Endodermal cell (in vitro differentiated cells): ENCODE measurements around the gene MYNN. TPM values are rescaled to one million over a fixed set of nuclear protein-coding genes. Genes with fewer than 3 reads are reported as not detected.

ENCODE experiments used
- DNase-seq: peaks from one replicate; pipeline ENCODE4 v3.0.0-alpha.2; 2017
- H3K27ac ChIP-seq: 2 replicates; pipeline ENCODE4 v1.5.1; 2013; ENCODE audit warnings: mild to moderate bottlenecking, low read depth, low read length, moderate library complexity
- H3K27me3 ChIP-seq: 2 replicates; pipeline ENCODE4 v1.6.1; 2013; ENCODE audit warnings: mild to moderate bottlenecking, low read length, moderate library complexity; ENCODE audit not compliant: insufficient read depth, control insufficient read depth, poor library complexity, severe bottlenecking
- H3K36me3 ChIP-seq: 2 replicates; pipeline ENCODE4 v1.7.0; 2013; ENCODE audit warnings: mild to moderate bottlenecking, low read length, moderate library complexity; ENCODE audit not compliant: control insufficient read depth, insufficient read depth
- H3K4me1 ChIP-seq: one replicate; pipeline ENCODE4 v1.7.0; 2013; ENCODE audit warnings: low read length; ENCODE audit not compliant: control insufficient read depth, insufficient read depth
- H3K4me3 ChIP-seq: 2 replicates; pipeline ENCODE4 v1.5.1; 2013; ENCODE audit warnings: mild to moderate bottlenecking, low read length, moderate library complexity
- H3K9ac ChIP-seq: 2 replicates; pipeline ENCODE4 v1.6.1; 2013; ENCODE audit warnings: mild to moderate bottlenecking, low read length, moderate library complexity; ENCODE audit not compliant: poor library complexity, severe bottlenecking; ENCODE audit errors: extremely low read depth
- H3K9me3 ChIP-seq: 2 replicates; pipeline ENCODE4 v1.6.1; 2013; ENCODE audit warnings: mild to moderate bottlenecking, low read length, moderate library complexity; ENCODE audit not compliant: control insufficient read depth
- H3K27ac Mint-ChIP-seq: 2 replicates; pipeline ENCODE4 v1.8.0; 2020; ENCODE audit warnings: mixed read lengths
- H3K27me3 Mint-ChIP-seq: 2 replicates; pipeline ENCODE4 v1.8.0; 2021; ENCODE audit warnings: mild to moderate bottlenecking, mixed read lengths; ENCODE audit not compliant: insufficient read depth
- H3K36me3 Mint-ChIP-seq: 2 replicates; pipeline ENCODE4 v1.8.0; 2020; ENCODE audit warnings: low read depth, mixed read lengths
- H3K4me1 Mint-ChIP-seq: 2 replicates; pipeline ENCODE4 v1.8.0; 2020; ENCODE audit warnings: mixed read lengths
- H3K4me3 Mint-ChIP-seq: 2 replicates; pipeline ENCODE4 v1.8.0; 2020; ENCODE audit warnings: mild to moderate bottlenecking, moderate library complexity, mixed read lengths
- H3K9me3 Mint-ChIP-seq: 2 replicates; pipeline ENCODE4 v1.8.0; 2020; ENCODE audit warnings: mild to moderate bottlenecking, mixed read lengths
- CTCF ChIP-seq: fragments of 200-600 bp; sonication (generic); conservative IDR thresholded peaks from 2 replicates; pipeline ENCODE4 v1.5.0; 2021; ENCODE audit warnings: antibody characterized with exemption, mild to moderate bottlenecking
- WGBS, 2 experiments: methylation state at CpG; one replicate each; pipeline versions ENCODE4 v1.1.5 to v1.1.7; 2013; ENCODE audit warnings: missing lambda C conversion rate in 2 of 2, mixed read lengths in 1 of 2; ENCODE audit not compliant: insufficient coverage in 1 of 2, insufficient read length in 1 of 2; 5-methylcytosine and 5-hydroxymethylcytosine counted together
- total RNA-seq, 2 donors: library from RNA; stranded (reverse); fragmentation: NEBNext Ultra II Directional in 1 of 2; extraction: Animal tissue kit (Norgen Biotek cat#: 25700) in 1 of 2; gene quantifications; 2 replicates in 1 of 2; 3 replicates in 1 of 2; pipeline ENCODE4 v1.2.1, GENCODE V29; 2021

MYNN gene
- total RNA-seq, 2 donors from 2014 or later = 13.3 to 14.1 TPM

- H3K27me3 ChIP-seq = no peaks in the 10 kb centered on the region
- no peak overlapping the region for H3K9ac ChIP-seq
- H3K36me3 Mint-ChIP-seq = peaks cover 25% of the 10 kb centered on the region
- 94% methylated on average over 3 of the region's 3 CpGs; no CpG with 5 or more reads in 1 of the 2 experiments for WGBS, 2 experiments
- no peaks in the 10 kb centered on the region for H3K9me3 Mint-ChIP-seq
- H3K4me3 Mint-ChIP-seq = no peak overlapping the region
- H3K27me3 Mint-ChIP-seq = no peaks in the 10 kb centered on the region
- H3K9me3 ChIP-seq = no peaks in the 10 kb centered on the region
- no peaks in the 10 kb centered on the region for H3K36me3 ChIP-seq
- H3K4me1 Mint-ChIP-seq = peaks cover 4% of the 10 kb centered on the region
- H3K4me3 ChIP-seq = no peak overlapping the region
- H3K27ac Mint-ChIP-seq = no peak overlapping the region
- no peak for DNase-seq
- H3K4me1 ChIP-seq = no peaks in the 10 kb centered on the region
- no peak overlapping the region for H3K27ac ChIP-seq
- no peak for TF ChIP-seq CTCF
These were observed 31.5 kb downstream of the MYNN start for GRCh38 chr3:169804681-169805080.

GRCh38 chr3:169809230-169809795, 36.1 kb downstream of the MYNN start:
- Histone ChIP-seq H3K4me1 (no peaks in the 10 kb centered on the region), H3K27ac (no peak overlapping the region), H3K9me3 (no peaks in the 10 kb centered on the region), H3K4me3 (no peak overlapping the region), H3K36me3 (no peaks in the 10 kb centered on the region), H3K27me3 (no peaks in the 10 kb centered on the region), H3K9ac (no peak overlapping the region)
- peak overlapping the region; percentile 2 for H3K27ac Mint-ChIP-seq
- 86 to 91% methylated on average over 1 to 2 of the region's 2 CpGs for WGBS, 2 experiments
- peaks cover 17% of the 10 kb centered on the region for H3K4me1 Mint-ChIP-seq
- H3K36me3 Mint-ChIP-seq = peaks cover 10% of the 10 kb centered on the region
- DNase-seq = no peak
- no peak for TF ChIP-seq CTCF
- peaks cover 5% of the 10 kb centered on the region for H3K27me3 Mint-ChIP-seq
- H3K4me3 Mint-ChIP-seq = no peak overlapping the region
- H3K9me3 Mint-ChIP-seq = peaks cover 2% of the 10 kb centered on the region

GRCh38 chr3:169811631-169812331, 38.6 kb downstream of the MYNN start:
- Mint-ChIP-seq H3K27me3 (peaks cover 11% of the 10 kb centered on the region), H3K4me1 (peaks cover 17% of the 10 kb centered on the region), H3K27ac (no peak overlapping the region), H3K9me3 (peaks cover 14% of the 10 kb centered on the region), H3K36me3 (peaks cover 4% of the 10 kb centered on the region), H3K4me3 (peak overlapping the region; percentile 71)
- H3K4me3 ChIP-seq = peak overlapping the region; percentile 74
- peaks cover 11% of the 10 kb centered on the region for H3K9me3 ChIP-seq
- no peaks in the 10 kb centered on the region for H3K4me1 ChIP-seq
- no peaks in the 10 kb centered on the region for H3K27me3 ChIP-seq
- peak overlapping the region; percentile 52 for H3K9ac ChIP-seq
- H3K36me3 ChIP-seq = no peaks in the 10 kb centered on the region
- 52 to 77% methylated on average over 11 to 29 of the region's 29 CpGs for WGBS, 2 experiments
- no peak for TF ChIP-seq CTCF
- peak overlapping the region; percentile 83 for H3K27ac ChIP-seq
- DNase-seq = no peak
